ENCODE results near the gene SNN.
A peak's percentile ranks its signal among the peaks of the same experiment; 100 is the strongest.

SNN gene

GRCh38 chr16:11699234-11699894 lies 31.1 kb downstream of the SNN start:
- Histone ChIP-seq H3K18ac (ENCODE audit: low read length) (no peak overlapping the region), H3K14ac (ENCODE audit: low read length) (no peak overlapping the region), H3K9ac (ENCODE audit: low read depth, low read length, poor library complexity) (no peak overlapping the region), H3K4ac (ENCODE audit: low read length) (no peak overlapping the region), H3K4me1 (ENCODE audit: control insufficient read depth in 2 of 2, insufficient read depth in 1 of 2, low read depth in 1 of 2, low read length in 2 of 2) (peaks cover 0 to 3% of the 10 kb centered on the region in 2 donors), H2AK5ac (ENCODE audit: low read depth, low read length) (no peak overlapping the region), H2BK120ac (ENCODE audit: low read depth, low read length) (no peak overlapping the region), H3K27me3 (ENCODE audit: control insufficient read depth in 3 of 3, insufficient read depth in 3 of 3, low read depth in 1 of 3, low read length in 3 of 3) (no peaks in the 10 kb centered on the region), H2BK15ac (ENCODE audit: low read length) (no peak overlapping the region), H2BK12ac (ENCODE audit: low read length) (no peak overlapping the region), H3K36me3 (replicated peaks in 1 of 2; ENCODE audit: control insufficient read depth in 2 of 2, insufficient read depth in 2 of 2, low read length in 2 of 2) (peaks cover 18 to 69% of the 10 kb centered on the region in 2 donors), H3K23ac (ENCODE audit: low read depth, low read length, poor library complexity) (no peak overlapping the region), H2AFZ (ENCODE audit: low read length) (no peak overlapping the region), H3K27ac (replicated peaks; ENCODE audit: low read length) (no peak overlapping the region), H3K79me1 (ENCODE audit: low read depth, low read length) (peaks cover 3% of the 10 kb centered on the region), H2BK5ac (ENCODE audit: low read length) (peak overlapping the region; percentile 11), H4K91ac (ENCODE audit: low read depth, low read length, poor library complexity) (no peak overlapping the region), H3K4me2 (ENCODE audit: insufficient read depth, low read length, poor library complexity, severe bottlenecking) (no peak overlapping the region), H3K4me3 (ENCODE audit: low read length in 2 of 2) (no peak overlapping the region), H4K8ac (ENCODE audit: low read depth, low read length) (no peak overlapping the region), H3K9me3 (replicated peaks in 1 of 2; ENCODE audit: control insufficient read depth in 2 of 2, insufficient read depth in 1 of 2, low read depth in 1 of 2, low read length in 2 of 2) (no peaks in the 10 kb centered on the region)
- 100% methylated on average over 1 of the region's 10 CpGs; no CpG with 5 or more reads in 1 of the 2 donors for WGBS, 2 donors (ENCODE audit: extremely low coverage in 2 of 2, insufficient read length in 2 of 2, insufficient replicate concordance in 1 of 2)
- no peak for DNase-seq (ENCODE audit: low spot score)

- H2BK12ac ChIP-seq (ENCODE audit: low read length): no peak overlapping the region
- DNase-seq (ENCODE audit: low spot score): no peak
- no peak overlapping the region for H2AFZ ChIP-seq (ENCODE audit: low read length)
- H4K91ac ChIP-seq (ENCODE audit: low read depth, low read length, poor library complexity): no peak overlapping the region
- no peak overlapping the region for H2BK5ac ChIP-seq (ENCODE audit: low read length)
- H3K4me3 ChIP-seq (ENCODE audit: low read length in 2 of 2): no peak overlapping the region
- H3K18ac ChIP-seq (ENCODE audit: low read length): no peak overlapping the region
- no CpG with 5 or more reads among the region's 9 CpGs for WGBS, 2 donors (ENCODE audit: extremely low coverage in 2 of 2, insufficient read length in 2 of 2, insufficient replicate concordance in 1 of 2)
- H2BK120ac ChIP-seq (ENCODE audit: low read depth, low read length): no peak overlapping the region
- H3K4ac ChIP-seq (ENCODE audit: low read length): no peak overlapping the region
- H3K9ac ChIP-seq (ENCODE audit: low read depth, low read length, poor library complexity): no peak overlapping the region
- H3K9me3 ChIP-seq (replicated peaks in 1 of 2; ENCODE audit: control insufficient read depth in 2 of 2, insufficient read depth in 1 of 2, low read depth in 1 of 2, low read length in 2 of 2): no peaks in the 10 kb centered on the region
- peaks cover 3% of the 10 kb centered on the region for H3K79me1 ChIP-seq (ENCODE audit: low read depth, low read length)
- no peak overlapping the region for H3K4me2 ChIP-seq (ENCODE audit: insufficient read depth, low read length, poor library complexity, severe bottlenecking)
- H4K8ac ChIP-seq (ENCODE audit: low read depth, low read length): no peak overlapping the region
- peaks cover 0 to 3% of the 10 kb centered on the region in 2 donors for H3K4me1 ChIP-seq (ENCODE audit: control insufficient read depth in 2 of 2, insufficient read depth in 1 of 2, low read depth in 1 of 2, low read length in 2 of 2)
- peaks cover 11 to 60% of the 10 kb centered on the region in 2 donors for H3K36me3 ChIP-seq (replicated peaks in 1 of 2; ENCODE audit: control insufficient read depth in 2 of 2, insufficient read depth in 2 of 2, low read length in 2 of 2)
- H3K14ac ChIP-seq (ENCODE audit: low read length): no peak overlapping the region
- no peak overlapping the region for H2AK5ac ChIP-seq (ENCODE audit: low read depth, low read length)
- no peaks in the 10 kb centered on the region for H3K27me3 ChIP-seq (ENCODE audit: control insufficient read depth in 3 of 3, insufficient read depth in 3 of 3, low read depth in 1 of 3, low read length in 3 of 3)
- no peak overlapping the region for H2BK15ac ChIP-seq (ENCODE audit: low read length)
- H3K27ac ChIP-seq (replicated peaks; ENCODE audit: low read length): no peak overlapping the region
- H3K23ac ChIP-seq (ENCODE audit: low read depth, low read length, poor library complexity): no peak overlapping the region
Measured at GRCh38 chr16:11700264-11701029, 32.2 kb downstream of the SNN start.

DNA sequence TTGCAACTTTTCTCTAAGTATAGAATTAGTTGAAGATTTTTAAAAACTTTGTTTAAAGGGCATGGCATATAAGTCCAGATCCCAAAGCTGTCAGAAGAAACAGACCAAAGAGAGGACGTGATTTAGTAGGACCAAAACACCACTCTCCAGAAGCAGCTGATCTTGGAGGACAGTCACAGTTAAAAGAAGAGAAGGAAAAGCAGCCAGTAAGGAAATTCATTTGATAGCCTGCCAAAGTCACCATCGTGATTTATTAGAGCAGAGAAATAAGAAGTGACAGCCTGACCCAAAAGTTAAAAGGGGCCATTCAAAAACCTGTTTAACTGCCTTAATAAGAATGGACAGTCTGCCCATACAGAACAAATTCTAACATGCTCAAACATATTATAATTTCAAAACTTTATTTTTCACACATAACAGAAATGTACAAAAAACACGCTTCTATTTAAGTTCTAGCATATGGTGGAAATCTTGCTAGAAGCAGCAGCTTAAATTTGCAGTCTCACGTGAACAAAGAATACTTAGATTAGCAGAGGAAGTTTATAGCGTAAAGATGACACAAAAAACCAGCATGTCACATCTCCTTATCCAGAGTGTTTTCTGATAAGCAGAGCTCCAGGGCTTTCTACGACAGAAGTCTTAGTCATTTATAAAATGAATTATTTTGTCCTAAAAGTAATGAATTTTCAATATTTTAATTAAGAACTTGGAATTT lies 37.2 kb downstream of the SNN start:
- Histone ChIP-seq H2AFZ (ENCODE audit: low read length) (no peak overlapping the region), H3K4me2 (ENCODE audit: insufficient read depth, low read length, poor library complexity, severe bottlenecking) (no peak overlapping the region), H2AK5ac (ENCODE audit: low read depth, low read length) (no peak overlapping the region), H4K91ac (ENCODE audit: low read depth, low read length, poor library complexity) (no peak overlapping the region), H3K4me1 (ENCODE audit: control insufficient read depth in 2 of 2, insufficient read depth in 1 of 2, low read depth in 1 of 2, low read length in 2 of 2) (no peaks in the 10 kb centered on the region), H3K27ac (replicated peaks; ENCODE audit: low read length) (no peak overlapping the region), H3K27me3 (ENCODE audit: control insufficient read depth in 3 of 3, insufficient read depth in 3 of 3, low read depth in 1 of 3, low read length in 3 of 3) (no peaks in the 10 kb centered on the region), H3K18ac (ENCODE audit: low read length) (no peak overlapping the region), H3K23ac (ENCODE audit: low read depth, low read length, poor library complexity) (no peak overlapping the region), H3K14ac (ENCODE audit: low read length) (no peak overlapping the region), H3K36me3 (replicated peaks in 1 of 2; ENCODE audit: control insufficient read depth in 2 of 2, insufficient read depth in 2 of 2, low read length in 2 of 2) (peaks cover 3 to 34% of the 10 kb centered on the region in 2 donors), H2BK120ac (ENCODE audit: low read depth, low read length) (no peak overlapping the region), H3K4me3 (ENCODE audit: low read length in 2 of 2) (no peak overlapping the region), H2BK5ac (ENCODE audit: low read length) (no peak overlapping the region), H3K4ac (ENCODE audit: low read length) (no peak overlapping the region), H3K9me3 (replicated peaks in 1 of 2; ENCODE audit: control insufficient read depth in 2 of 2, insufficient read depth in 1 of 2, low read depth in 1 of 2, low read length in 2 of 2) (no peaks in the 10 kb centered on the region), H2BK15ac (ENCODE audit: low read length) (no peak overlapping the region), H3K79me1 (ENCODE audit: low read depth, low read length) (peaks cover 2% of the 10 kb centered on the region), H3K9ac (ENCODE audit: low read depth, low read length, poor library complexity) (no peak overlapping the region), H2BK12ac (ENCODE audit: low read length) (no peak overlapping the region), H4K8ac (ENCODE audit: low read depth, low read length) (no peak overlapping the region)
- no peak for DNase-seq (ENCODE audit: low spot score)
- 100% methylated on average over 1 of the region's 6 CpGs; no CpG with 5 or more reads in 1 of the 2 donors for WGBS, 2 donors (ENCODE audit: extremely low coverage in 2 of 2, insufficient read length in 2 of 2, insufficient replicate concordance in 1 of 2)
